Breast epithelium (tissue), 3 donors: Measurements from ENCODE around the gene MFSD8.

Experiments used
- POLR2AphosphoS5 ChIP-seq, 3 donors: sonication (generic); formaldehyde crosslinking; IDR thresholded peaks; one replicate each; pipeline ENCODE4 v1.6.1; 2017; ENCODE audit warnings: antibody characterized with exemption in 3 of 3
- TF ChIP-seq, protein P1 (sequence below), 3 donors: fragments of 450-650 bp; IDR thresholded peaks; one replicate each; pipeline ENCODE4 v1.5.1; 2016 to 2017; ENCODE audit warnings: antibody characterized with exemption in 3 of 3, mild to moderate bottlenecking in 3 of 3, moderate library complexity in 3 of 3

DNA sequence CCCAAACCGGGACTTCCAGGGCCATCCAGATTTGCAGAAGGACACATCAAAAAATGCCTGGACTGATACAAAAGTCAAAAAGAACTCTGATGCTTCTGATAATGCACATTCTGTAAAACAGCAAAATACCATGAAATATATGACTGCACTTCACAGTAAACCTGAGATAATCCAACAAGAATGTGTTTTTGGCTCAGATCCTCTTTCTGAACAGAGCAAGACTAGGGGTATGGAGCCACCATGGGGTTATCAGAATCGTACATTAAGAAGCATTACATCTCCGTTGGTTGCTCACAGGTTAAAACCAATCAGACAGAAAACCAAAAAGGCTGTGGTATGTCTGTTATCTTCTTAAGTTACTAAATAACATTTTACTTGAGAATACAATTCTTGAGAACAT is 75.1 kb downstream of the MFSD8 start:
- TF ChIP-seq, protein P1, sequence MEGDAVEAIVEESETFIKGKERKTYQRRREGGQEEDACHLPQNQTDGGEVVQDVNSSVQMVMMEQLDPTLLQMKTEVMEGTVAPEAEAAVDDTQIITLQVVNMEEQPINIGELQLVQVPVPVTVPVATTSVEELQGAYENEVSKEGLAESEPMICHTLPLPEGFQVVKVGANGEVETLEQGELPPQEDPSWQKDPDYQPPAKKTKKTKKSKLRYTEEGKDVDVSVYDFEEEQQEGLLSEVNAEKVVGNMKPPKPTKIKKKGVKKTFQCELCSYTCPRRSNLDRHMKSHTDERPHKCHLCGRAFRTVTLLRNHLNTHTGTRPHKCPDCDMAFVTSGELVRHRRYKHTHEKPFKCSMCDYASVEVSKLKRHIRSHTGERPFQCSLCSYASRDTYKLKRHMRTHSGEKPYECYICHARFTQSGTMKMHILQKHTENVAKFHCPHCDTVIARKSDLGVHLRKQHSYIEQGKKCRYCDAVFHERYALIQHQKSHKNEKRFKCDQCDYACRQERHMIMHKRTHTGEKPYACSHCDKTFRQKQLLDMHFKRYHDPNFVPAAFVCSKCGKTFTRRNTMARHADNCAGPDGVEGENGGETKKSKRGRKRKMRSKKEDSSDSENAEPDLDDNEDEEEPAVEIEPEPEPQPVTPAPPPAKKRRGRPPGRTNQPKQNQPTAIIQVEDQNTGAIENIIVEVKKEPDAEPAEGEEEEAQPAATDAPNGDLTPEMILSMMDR (IDR thresholded peaks at IDR 0.05), result no peak
- TF ChIP-seq POLR2AphosphoS5 (IDR thresholded peaks at IDR 0.05), result no peak
